ENCODE measurements around the gene KIAA1755.

Gene KIAA1755

DNA sequence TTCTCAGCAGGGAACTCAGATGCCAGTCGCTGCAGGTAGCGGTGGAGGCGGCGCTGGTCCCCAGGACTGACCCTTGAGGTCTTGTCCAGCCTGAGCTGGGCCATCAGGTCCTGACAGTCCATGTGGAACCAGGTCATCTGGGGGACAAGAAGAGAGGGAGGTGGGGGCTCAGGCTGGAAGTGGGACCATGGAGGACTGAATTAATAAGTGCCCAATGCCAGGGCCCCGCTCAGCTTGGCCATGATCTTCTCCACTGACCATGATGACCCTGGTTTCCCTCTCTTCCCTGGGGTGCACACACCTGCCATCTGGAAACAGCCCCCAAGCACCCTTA, 47.0 kb downstream of the KIAA1755 start:
- H3K9me3 ChIP-seq (ENCODE audit: control insufficient read depth in 2 of 2, low read length in 2 of 2) = no peaks in the 10 kb centered on the region
- H3K36me3 ChIP-seq (ENCODE audit: control insufficient read depth in 2 of 2, insufficient read depth in 2 of 2, low read length in 2 of 2) = no peaks in the 10 kb centered on the region
- no peak overlapping the region for H3K9ac ChIP-seq (ENCODE audit: low read depth in 1 of 2, low read length in 2 of 2)
- H3K27me3 ChIP-seq (ENCODE audit: control insufficient read depth in 2 of 2, insufficient read depth in 2 of 2, low read length in 2 of 2) = no peaks in the 10 kb centered on the region
- H3K4me3 ChIP-seq (ENCODE audit: low read length in 2 of 2) = no peak overlapping the region
- H3K27ac ChIP-seq (ENCODE audit: low read depth in 2 of 2, low read length in 2 of 2) = no peak overlapping the region
- H3K4me1 ChIP-seq (ENCODE audit: control insufficient read depth in 2 of 2, insufficient read depth in 2 of 2, low read length in 2 of 2) = no peaks in the 10 kb centered on the region

DNA sequence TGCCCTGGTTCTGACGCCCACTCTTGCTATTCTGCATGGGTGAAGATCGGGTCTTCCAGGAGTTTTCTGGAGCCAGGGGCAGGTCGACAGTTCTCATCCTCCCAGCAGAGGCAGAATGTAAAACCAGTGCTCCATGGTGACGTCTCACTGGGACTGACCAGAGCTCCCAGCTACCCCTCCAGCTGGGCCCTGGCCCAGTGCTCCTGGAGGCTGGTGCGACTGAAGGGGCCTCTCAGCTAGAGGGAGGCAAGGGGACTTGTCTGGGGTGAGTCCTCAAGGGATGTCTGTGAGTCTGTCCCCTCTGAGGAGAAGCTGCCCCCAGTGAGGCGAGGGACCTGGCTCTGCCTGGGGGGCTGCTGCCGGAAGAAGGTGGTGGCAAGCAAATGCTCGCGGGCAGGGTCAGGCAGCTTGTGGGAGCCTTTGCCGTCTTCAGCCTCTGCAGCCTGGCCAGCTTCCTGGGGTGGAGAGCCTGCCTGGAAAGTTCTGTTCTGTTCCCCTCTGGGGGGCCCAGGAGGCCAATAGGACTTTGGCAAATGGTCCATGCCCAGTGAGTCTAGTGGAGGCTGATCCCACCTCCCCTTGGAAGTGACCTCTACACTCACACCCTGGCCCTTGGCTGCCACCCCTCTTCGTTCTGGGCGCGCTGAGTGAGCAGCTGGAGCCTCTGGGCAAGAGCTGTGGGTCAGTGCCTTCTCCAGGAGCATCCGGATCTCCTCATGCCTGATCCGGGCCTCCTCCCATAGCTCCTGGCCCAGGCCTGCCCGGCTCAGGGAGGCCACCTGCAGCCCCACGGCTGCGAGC, 47.5 kb downstream of the KIAA1755 start:
- H3K27ac ChIP-seq (ENCODE audit: low read depth in 2 of 2, low read length in 2 of 2) = no peak overlapping the region
- no peaks in the 10 kb centered on the region for H3K4me1 ChIP-seq (ENCODE audit: control insufficient read depth in 2 of 2, insufficient read depth in 2 of 2, low read length in 2 of 2)
- no peaks in the 10 kb centered on the region for H3K27me3 ChIP-seq (ENCODE audit: control insufficient read depth in 2 of 2, insufficient read depth in 2 of 2, low read length in 2 of 2)
- H3K9ac ChIP-seq (ENCODE audit: low read depth in 1 of 2, low read length in 2 of 2) = no peak overlapping the region
- no peaks in the 10 kb centered on the region for H3K9me3 ChIP-seq (ENCODE audit: control insufficient read depth in 2 of 2, low read length in 2 of 2)
- H3K36me3 ChIP-seq (ENCODE audit: control insufficient read depth in 2 of 2, insufficient read depth in 2 of 2, low read length in 2 of 2) = no peaks in the 10 kb centered on the region
- H3K4me3 ChIP-seq (ENCODE audit: low read length in 2 of 2) = no peak overlapping the region

DNA sequence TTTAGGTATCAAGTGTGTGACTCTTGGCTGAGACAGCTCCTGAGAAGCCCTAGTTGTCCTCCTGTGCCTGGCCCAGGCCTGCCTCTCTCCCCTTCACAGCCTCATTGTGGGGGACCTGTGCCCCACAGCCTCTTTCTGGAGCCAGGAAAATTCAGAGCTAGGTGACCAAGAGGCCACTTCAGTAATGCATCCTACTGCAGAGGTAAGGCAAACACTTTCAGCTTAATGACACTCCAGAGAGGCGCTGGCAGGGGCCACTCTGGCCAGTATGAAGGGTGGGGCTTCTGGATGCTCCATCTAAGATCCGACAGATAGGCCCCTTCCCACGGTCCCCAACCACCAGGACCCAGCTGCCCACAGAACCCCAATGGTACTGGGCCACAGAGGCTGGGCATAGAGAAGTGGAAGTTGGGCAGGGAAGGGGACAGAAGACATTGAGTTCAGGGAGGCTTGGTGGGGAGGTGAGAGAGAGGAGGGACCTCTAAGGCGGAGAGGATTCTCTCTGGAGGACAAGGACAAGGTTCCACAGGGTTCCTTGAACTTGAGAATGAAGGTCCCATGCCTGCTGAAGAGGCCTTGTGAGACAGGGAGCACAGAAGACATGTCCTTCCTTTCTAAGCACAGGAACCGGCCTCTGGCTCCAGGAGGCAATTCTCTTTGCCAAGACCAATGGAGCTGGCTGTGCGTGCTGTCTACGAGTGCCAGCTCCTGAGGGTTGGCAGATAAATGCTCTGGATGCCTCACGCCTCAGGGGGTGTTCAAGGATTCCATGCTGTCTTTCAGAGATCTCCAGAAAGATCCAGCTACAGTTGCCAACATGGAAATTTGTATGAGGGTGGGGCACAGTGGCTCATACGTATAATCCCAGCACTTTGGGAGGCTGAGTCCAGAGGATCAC, 49.1 kb downstream of the KIAA1755 start:
- no peak overlapping the region for H3K9ac ChIP-seq (ENCODE audit: low read depth in 1 of 2, low read length in 2 of 2)
- no peak overlapping the region for H3K4me3 ChIP-seq (ENCODE audit: low read length in 2 of 2)
- no peaks in the 10 kb centered on the region for H3K9me3 ChIP-seq (ENCODE audit: control insufficient read depth in 2 of 2, low read length in 2 of 2)
- H3K36me3 ChIP-seq (ENCODE audit: control insufficient read depth in 2 of 2, insufficient read depth in 2 of 2, low read length in 2 of 2) = no peaks in the 10 kb centered on the region
- no peaks in the 10 kb centered on the region for H3K27me3 ChIP-seq (ENCODE audit: control insufficient read depth in 2 of 2, insufficient read depth in 2 of 2, low read length in 2 of 2)
- no peak overlapping the region for H3K27ac ChIP-seq (ENCODE audit: low read depth in 2 of 2, low read length in 2 of 2)
- no peaks in the 10 kb centered on the region for H3K4me1 ChIP-seq (ENCODE audit: control insufficient read depth in 2 of 2, insufficient read depth in 2 of 2, low read length in 2 of 2)

DNA sequence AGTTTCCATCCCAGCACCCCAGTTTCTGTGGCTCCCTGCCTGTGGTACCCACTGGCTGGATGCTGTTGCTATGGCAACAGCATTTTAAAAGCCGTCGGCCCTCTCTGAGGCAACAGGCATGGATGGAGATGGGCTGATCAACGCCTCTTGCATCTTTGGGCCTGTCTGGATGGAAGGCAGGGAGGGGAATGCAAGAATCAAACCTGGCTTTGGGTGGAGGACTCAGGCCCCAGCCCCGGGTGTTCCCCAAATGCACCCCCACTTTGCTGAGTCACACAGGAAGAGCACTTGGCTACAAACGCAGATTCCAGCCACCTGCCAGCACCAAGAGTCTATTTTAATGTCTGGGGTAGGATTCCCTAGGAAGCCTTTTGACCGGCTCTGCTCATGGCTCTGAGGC, 49.8 kb downstream of the KIAA1755 start:
- H3K27me3 ChIP-seq (ENCODE audit: control insufficient read depth in 2 of 2, insufficient read depth in 2 of 2, low read length in 2 of 2) = no peaks in the 10 kb centered on the region
- no peak overlapping the region for H3K4me3 ChIP-seq (ENCODE audit: low read length in 2 of 2)
- no peak overlapping the region for H3K27ac ChIP-seq (ENCODE audit: low read depth in 2 of 2, low read length in 2 of 2)
- no peak overlapping the region for H3K9ac ChIP-seq (ENCODE audit: low read depth in 1 of 2, low read length in 2 of 2)
- H3K9me3 ChIP-seq (ENCODE audit: control insufficient read depth in 2 of 2, low read length in 2 of 2) = no peaks in the 10 kb centered on the region
- no peaks in the 10 kb centered on the region for H3K4me1 ChIP-seq (ENCODE audit: control insufficient read depth in 2 of 2, insufficient read depth in 2 of 2, low read length in 2 of 2)
- no peaks in the 10 kb centered on the region for H3K36me3 ChIP-seq (ENCODE audit: control insufficient read depth in 2 of 2, insufficient read depth in 2 of 2, low read length in 2 of 2)

DNA sequence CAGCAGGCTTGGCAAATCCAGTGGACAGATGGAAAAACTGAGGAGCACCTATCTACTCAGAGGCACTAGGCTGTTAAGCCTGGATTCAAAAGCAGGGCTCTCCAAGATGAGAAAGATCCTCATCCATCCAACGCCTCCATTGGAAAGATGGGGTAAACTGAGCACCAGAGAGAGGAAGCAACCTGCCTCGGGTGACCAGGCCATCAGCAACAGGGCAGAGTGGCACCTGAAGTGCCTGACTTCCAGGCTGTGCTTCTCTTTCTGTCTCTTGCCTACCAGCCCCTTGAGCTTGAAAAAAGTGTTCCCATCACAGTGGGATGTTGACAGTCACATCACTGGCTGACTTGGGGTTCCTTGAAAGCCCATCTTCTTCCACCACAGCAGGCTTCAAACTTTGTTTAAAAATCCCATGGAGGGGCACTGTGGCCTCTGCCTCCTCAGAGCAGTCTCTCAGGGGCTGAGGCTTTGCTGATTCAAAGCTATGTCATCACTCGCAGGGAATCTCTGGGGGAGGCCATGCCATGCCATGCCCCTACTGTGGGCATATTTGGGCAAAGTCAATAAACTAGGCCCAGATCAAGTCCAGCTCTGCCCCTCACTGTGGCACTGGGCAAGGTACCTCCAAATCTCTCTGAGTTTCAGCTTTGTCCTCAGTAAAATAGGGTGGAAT, 50.7 kb downstream of the KIAA1755 start:
- H3K27ac ChIP-seq (ENCODE audit: low read depth in 2 of 2, low read length in 2 of 2) = no peak overlapping the region
- no peak overlapping the region for H3K4me3 ChIP-seq (ENCODE audit: low read length in 2 of 2)
- no peaks in the 10 kb centered on the region for H3K4me1 ChIP-seq (ENCODE audit: control insufficient read depth in 2 of 2, insufficient read depth in 2 of 2, low read length in 2 of 2)
- no peaks in the 10 kb centered on the region for H3K9me3 ChIP-seq (ENCODE audit: control insufficient read depth in 2 of 2, low read length in 2 of 2)
- H3K9ac ChIP-seq (ENCODE audit: low read depth in 1 of 2, low read length in 2 of 2) = no peak overlapping the region
- no peaks in the 10 kb centered on the region for H3K36me3 ChIP-seq (ENCODE audit: control insufficient read depth in 2 of 2, insufficient read depth in 2 of 2, low read length in 2 of 2)
- H3K27me3 ChIP-seq (ENCODE audit: control insufficient read depth in 2 of 2, insufficient read depth in 2 of 2, low read length in 2 of 2) = no peaks in the 10 kb centered on the region

DNA sequence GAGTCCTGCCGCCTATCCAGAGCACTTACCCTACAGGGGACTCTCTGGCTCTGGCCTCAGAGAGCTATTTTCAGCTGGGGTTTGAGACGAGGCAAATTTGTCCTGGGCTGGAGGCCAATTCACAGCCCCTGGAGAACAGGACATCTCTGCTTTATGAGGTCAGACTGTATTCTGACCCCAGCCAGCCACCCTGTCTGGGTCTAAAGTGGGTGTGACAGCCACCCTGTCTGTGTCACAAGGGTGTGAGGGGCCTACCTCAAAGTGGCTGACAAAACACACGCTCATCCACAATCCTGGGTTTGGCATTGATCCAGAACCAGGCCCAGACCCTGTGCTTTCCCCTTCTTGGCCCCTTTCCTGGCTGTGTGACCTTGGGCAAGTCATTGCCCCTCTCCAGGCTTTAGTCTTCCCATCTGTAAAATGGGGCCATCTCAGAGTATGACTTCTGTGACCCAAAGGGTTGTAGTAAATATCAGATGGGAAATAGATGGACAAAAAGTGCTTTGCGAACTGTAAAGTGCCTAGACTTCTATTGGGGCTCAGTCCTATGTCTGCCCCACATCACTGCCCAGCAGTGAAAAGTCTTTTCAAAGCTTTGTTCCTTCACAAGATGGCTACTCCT, 51.4 kb downstream of the KIAA1755 start:
- Histone ChIP-seq H3K9me3 (ENCODE audit: control insufficient read depth in 2 of 2, low read length in 2 of 2) (no peaks in the 10 kb centered on the region), H3K36me3 (ENCODE audit: control insufficient read depth in 2 of 2, insufficient read depth in 2 of 2, low read length in 2 of 2) (no peaks in the 10 kb centered on the region), H3K9ac (ENCODE audit: low read depth in 1 of 2, low read length in 2 of 2) (no peak overlapping the region), H3K4me1 (ENCODE audit: control insufficient read depth in 2 of 2, insufficient read depth in 2 of 2, low read length in 2 of 2) (no peaks in the 10 kb centered on the region), H3K27me3 (ENCODE audit: control insufficient read depth in 2 of 2, insufficient read depth in 2 of 2, low read length in 2 of 2) (no peaks in the 10 kb centered on the region), H3K27ac (ENCODE audit: low read depth in 2 of 2, low read length in 2 of 2) (no peak overlapping the region), H3K4me3 (ENCODE audit: low read length in 2 of 2) (no peak overlapping the region)

DNA sequence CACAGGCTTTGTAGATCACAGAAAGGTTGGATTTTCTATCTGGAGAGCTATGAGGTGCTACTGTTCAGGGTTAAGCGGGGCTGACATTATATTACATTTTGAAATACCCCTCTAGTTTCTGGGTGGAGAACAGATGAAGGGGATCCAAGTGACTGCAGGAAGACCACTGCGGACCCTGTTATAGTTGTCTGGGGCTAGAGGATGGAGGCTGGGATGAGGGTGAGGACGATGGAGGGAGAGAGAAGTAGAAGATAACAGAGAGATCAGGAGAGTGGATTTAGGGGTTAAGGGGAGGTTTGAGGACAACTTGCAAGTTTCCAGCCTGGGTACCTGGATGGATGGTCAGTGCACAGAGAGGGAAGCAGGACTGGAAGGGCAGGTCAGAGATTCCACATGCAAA, 52.0 kb downstream of the KIAA1755 start:
- no peak overlapping the region for H3K27ac ChIP-seq (ENCODE audit: low read depth in 2 of 2, low read length in 2 of 2)

DNA sequence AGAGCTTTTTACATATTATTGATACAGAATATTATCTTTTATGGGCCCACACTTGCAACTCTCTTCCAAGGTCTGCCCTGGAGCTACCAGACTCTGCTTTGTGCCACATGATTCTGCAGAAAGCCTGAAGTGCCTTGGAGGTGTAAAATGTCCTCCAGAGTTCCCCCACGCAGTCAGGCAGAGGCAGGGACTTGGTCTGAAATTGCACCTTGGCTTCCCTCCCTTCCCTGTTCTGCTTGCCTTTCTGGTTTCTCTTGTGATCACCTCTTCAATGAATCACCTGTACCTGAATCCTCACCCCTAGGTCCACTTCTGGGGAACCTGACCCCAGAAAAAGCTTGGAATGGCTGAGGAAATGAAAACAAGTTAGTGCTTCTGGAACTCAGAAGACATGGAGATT, 52.4 kb downstream of the KIAA1755 start:
- Histone ChIP-seq H3K27me3 (ENCODE audit: control insufficient read depth in 2 of 2, insufficient read depth in 2 of 2, low read length in 2 of 2) (no peaks in the 10 kb centered on the region), H3K4me1 (ENCODE audit: control insufficient read depth in 2 of 2, insufficient read depth in 2 of 2, low read length in 2 of 2) (no peaks in the 10 kb centered on the region), H3K9me3 (ENCODE audit: control insufficient read depth in 2 of 2, low read length in 2 of 2) (no peaks in the 10 kb centered on the region), H3K9ac (ENCODE audit: low read depth in 1 of 2, low read length in 2 of 2) (no peak overlapping the region), H3K4me3 (ENCODE audit: low read length in 2 of 2) (no peak overlapping the region), H3K27ac (ENCODE audit: low read depth in 2 of 2, low read length in 2 of 2) (no peak overlapping the region), H3K36me3 (ENCODE audit: control insufficient read depth in 2 of 2, insufficient read depth in 2 of 2, low read length in 2 of 2) (no peaks in the 10 kb centered on the region)

More for the DNA sequence above, 52.0 kb downstream of the KIAA1755 start:
- Histone ChIP-seq H3K9ac (ENCODE audit: low read depth in 1 of 2, low read length in 2 of 2) (no peak overlapping the region), H3K36me3 (ENCODE audit: control insufficient read depth in 2 of 2, insufficient read depth in 2 of 2, low read length in 2 of 2) (no peaks in the 10 kb centered on the region), H3K27me3 (ENCODE audit: control insufficient read depth in 2 of 2, insufficient read depth in 2 of 2, low read length in 2 of 2) (no peaks in the 10 kb centered on the region), H3K9me3 (ENCODE audit: control insufficient read depth in 2 of 2, low read length in 2 of 2) (no peaks in the 10 kb centered on the region), H3K4me3 (ENCODE audit: low read length in 2 of 2) (no peak overlapping the region), H3K4me1 (ENCODE audit: control insufficient read depth in 2 of 2, insufficient read depth in 2 of 2, low read length in 2 of 2) (no peaks in the 10 kb centered on the region)

DNA sequence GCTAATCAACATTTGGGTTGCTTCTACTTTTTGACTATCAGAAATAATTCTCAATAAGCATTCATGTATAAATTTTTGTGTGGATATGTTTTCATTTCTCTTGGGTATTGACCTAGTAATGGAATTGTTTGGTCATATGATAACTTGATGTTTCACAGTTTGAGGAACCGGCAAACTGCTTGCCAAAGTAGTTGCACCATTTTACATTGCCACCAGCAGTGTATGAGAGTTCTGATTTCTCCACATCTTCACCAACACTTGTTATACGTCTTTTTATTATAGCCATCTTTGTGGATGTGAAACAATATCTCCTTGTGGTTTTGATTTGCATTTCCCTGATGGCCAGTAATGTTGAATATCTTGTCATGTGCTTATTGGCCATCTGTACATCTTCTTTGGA, 52.9 kb downstream of the KIAA1755 start:
- no peaks in the 10 kb centered on the region for H3K36me3 ChIP-seq (ENCODE audit: control insufficient read depth in 2 of 2, insufficient read depth in 2 of 2, low read length in 2 of 2)

DNA sequence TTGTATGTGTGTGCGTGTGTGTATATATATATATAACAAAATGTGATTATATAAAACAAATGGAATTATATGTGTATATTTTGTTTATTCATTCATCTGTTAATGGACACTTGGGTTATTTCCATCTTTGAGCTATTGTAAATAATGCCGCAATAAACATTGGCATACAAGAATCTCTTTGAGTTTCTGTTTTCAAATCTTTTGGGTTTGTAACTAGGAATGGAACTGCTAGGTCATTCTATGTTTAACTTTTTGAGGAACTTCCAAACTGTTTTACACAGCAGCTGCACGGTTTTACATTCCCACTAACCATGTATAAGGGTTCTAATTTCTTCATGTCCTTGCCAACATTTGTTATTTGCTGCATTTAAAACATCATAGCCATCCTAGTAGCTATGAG, 55.5 kb downstream of the KIAA1755 start:
- Histone ChIP-seq H3K27me3 (ENCODE audit: control insufficient read depth in 2 of 2, insufficient read depth in 2 of 2, low read length in 2 of 2) (no peaks in the 10 kb centered on the region), H3K4me1 (ENCODE audit: control insufficient read depth in 2 of 2, insufficient read depth in 2 of 2, low read length in 2 of 2) (no peaks in the 10 kb centered on the region), H3K4me3 (ENCODE audit: low read length in 2 of 2) (no peak overlapping the region), H3K36me3 (ENCODE audit: control insufficient read depth in 2 of 2, insufficient read depth in 2 of 2, low read length in 2 of 2) (no peaks in the 10 kb centered on the region), H3K9ac (ENCODE audit: low read depth in 1 of 2, low read length in 2 of 2) (no peak overlapping the region), H3K9me3 (ENCODE audit: control insufficient read depth in 2 of 2, low read length in 2 of 2) (no peaks in the 10 kb centered on the region), H3K27ac (ENCODE audit: low read depth in 2 of 2, low read length in 2 of 2) (no peak overlapping the region)

More for the DNA sequence above, 52.9 kb downstream of the KIAA1755 start:
- Histone ChIP-seq H3K27me3 (ENCODE audit: control insufficient read depth in 2 of 2, insufficient read depth in 2 of 2, low read length in 2 of 2) (no peaks in the 10 kb centered on the region), H3K4me1 (ENCODE audit: control insufficient read depth in 2 of 2, insufficient read depth in 2 of 2, low read length in 2 of 2) (no peaks in the 10 kb centered on the region), H3K4me3 (ENCODE audit: low read length in 2 of 2) (no peak overlapping the region), H3K9me3 (ENCODE audit: control insufficient read depth in 2 of 2, low read length in 2 of 2) (no peaks in the 10 kb centered on the region), H3K27ac (ENCODE audit: low read depth in 2 of 2, low read length in 2 of 2) (no peak overlapping the region), H3K9ac (ENCODE audit: low read depth in 1 of 2, low read length in 2 of 2) (no peak overlapping the region)

All from mucosa of rectum (tissue), 2 donors.